HCT116 (cell line): Measurements from ENCODE around the gene RFTN1.

Experiments
- POLR2A ChIP-seq: IDR thresholded peaks from 2 replicates; pipeline ENCODE4 v1.7.0; 2011; ENCODE audit warnings: borderline replicate concordance; ENCODE audit not compliant: insufficient read depth, insufficient read length; ENCODE audit errors: extremely low read depth
- TCF7L2 ChIP-seq: IDR thresholded peaks from 2 replicates; pipeline ENCODE4 v1.7.0; 2011; ENCODE audit warnings: borderline replicate concordance, inconsistent platforms; ENCODE audit not compliant: insufficient read depth, insufficient read length; ENCODE audit errors: extremely low read depth

- TF ChIP-seq POLR2A (no peak), TCF7L2 (no peak)
Measured at GRCh38 chr3:16485395-16485992, 28.0 kb downstream of the RFTN1 start.
